Natural killer cell treated with Interleukin-12 subunit alpha and Interleukin-12 subunit beta and Interleukin-15 and Interleukin-18, amount 100 ng/mL, for 72 hours (primary cell): ENCODE results near the gene EIPR1. TPM values are rescaled to one million over a fixed set of nuclear protein-coding genes. Genes with fewer than 3 reads are reported as not detected.

Experiments
- ATAC-seq, 2 donors: fragments of 150-1000 bp; cut with Tn5 transposase in 1 of 2; sonication (Bioruptor Pico), chemical (Tn5 transposase) in 1 of 2; 2 replicates each; pipeline ENCODE4 v1.10.0; 2021
- DNase-seq: peaks from one replicate; pipeline ENCODE4 v3.0.0; 2022; ENCODE audit warnings: low spot score
- H3K27ac Mint-ChIP-seq, 2 donors: 1 replicate in 1 of 2; 2 replicates in 1 of 2; pipeline ENCODE4 v1.8.0; 2022; ENCODE audit warnings: mixed read lengths in 2 of 2, mild to moderate bottlenecking in 1 of 2, moderate library complexity in 1 of 2
- H3K27me3 Mint-ChIP-seq, 2 donors: 1 replicate in 1 of 2; 2 replicates in 1 of 2; pipeline ENCODE4 v1.8.0; 2022; ENCODE audit warnings: mixed read lengths in 2 of 2
- H3K36me3 Mint-ChIP-seq: one replicate; pipeline ENCODE4 v1.8.0; 2022; ENCODE audit warnings: mixed read lengths
- H3K4me1 Mint-ChIP-seq, 2 donors: 1 replicate in 1 of 2; 2 replicates in 1 of 2; pipeline ENCODE4 v1.8.0; 2022; ENCODE audit warnings: low read depth in 2 of 2, mixed read lengths in 2 of 2, mild to moderate bottlenecking in 1 of 2
- H3K4me3 Mint-ChIP-seq: one replicate; pipeline ENCODE4 v1.8.0; 2022; ENCODE audit warnings: mixed read lengths
- H3K9me3 Mint-ChIP-seq: 2 replicates; pipeline ENCODE4 v1.8.0; 2022; ENCODE audit warnings: mixed read lengths
- total RNA-seq, 2 donors: library from RNA; stranded (reverse); gene quantifications; one replicate each; pipeline ENCODE4 v1.2.3, GENCODE V29; 2022

Gene EIPR1
- total RNA-seq, 2 donors from 2014 or later, result 46.9 to 61.8 TPM

DNA sequence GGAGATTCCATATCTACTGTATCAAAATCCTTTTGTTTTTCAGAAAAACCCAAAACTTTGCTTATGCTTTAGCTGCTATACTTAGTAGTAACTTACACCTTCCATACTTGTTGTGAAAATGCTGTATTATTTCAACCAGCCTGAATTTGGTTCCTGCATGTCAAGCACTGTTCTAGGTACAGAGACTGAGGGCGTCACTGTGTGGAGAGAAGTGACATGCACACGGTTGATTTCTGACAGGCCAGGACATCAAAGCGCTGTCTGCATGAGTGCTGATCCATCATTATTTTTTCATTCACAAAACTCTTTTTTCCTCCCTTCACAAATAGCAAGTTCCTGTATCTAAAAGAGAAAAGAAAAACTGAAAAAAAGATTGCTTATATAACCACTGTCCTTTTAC, 33.5 kb upstream of the EIPR1 start:
- H3K4me1 Mint-ChIP-seq, result peaks cover 5 to 10% of the 10 kb centered on the region in 2 donors
- DNase-seq, result no peak
- no peak overlapping the region for H3K4me3 Mint-ChIP-seq
- H3K9me3 Mint-ChIP-seq, result no peaks in the 10 kb centered on the region
- peak overlapping the region in 1 of 2 donors; percentile 70 for H3K27ac Mint-ChIP-seq
- no peaks in the 10 kb centered on the region for H3K27me3 Mint-ChIP-seq
- H3K36me3 Mint-ChIP-seq, result no peaks in the 10 kb centered on the region
- no peak for ATAC-seq

DNA sequence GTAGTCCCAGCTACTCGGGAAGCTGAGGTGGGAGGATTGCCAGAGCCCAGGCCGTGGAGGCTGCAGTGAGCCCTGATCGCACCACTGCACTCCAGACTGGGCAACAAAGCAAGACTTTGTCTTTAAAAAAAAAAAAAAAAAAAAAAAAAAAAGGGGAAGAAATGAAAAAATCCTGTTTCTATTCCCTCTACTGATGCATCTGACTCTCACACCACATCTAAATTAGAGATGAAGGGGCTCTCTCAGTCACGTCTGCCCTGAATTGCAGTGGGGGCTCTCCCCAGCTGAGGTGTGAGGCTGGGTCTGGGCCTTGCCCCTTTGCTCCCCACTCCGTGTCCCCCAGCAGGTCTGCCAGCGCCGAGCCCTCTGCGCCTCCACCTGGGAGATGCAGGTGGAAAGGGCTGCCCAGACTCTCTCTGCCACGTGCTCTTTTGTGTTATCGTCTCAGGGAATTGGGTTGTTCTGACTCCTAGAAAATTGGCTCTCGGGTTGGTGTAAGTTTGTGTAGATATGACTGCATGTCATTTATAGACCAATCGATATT, 32.1 kb upstream of the EIPR1 start:
- no peak for ATAC-seq
- Mint-ChIP-seq H3K36me3 (no peaks in the 10 kb centered on the region), H3K27me3 (no peaks in the 10 kb centered on the region), H3K4me1 (peaks cover 5 to 13% of the 10 kb centered on the region in 2 donors), H3K27ac (no peak overlapping the region), H3K4me3 (no peak overlapping the region), H3K9me3 (no peaks in the 10 kb centered on the region)
- DNase-seq, result no peak

DNA sequence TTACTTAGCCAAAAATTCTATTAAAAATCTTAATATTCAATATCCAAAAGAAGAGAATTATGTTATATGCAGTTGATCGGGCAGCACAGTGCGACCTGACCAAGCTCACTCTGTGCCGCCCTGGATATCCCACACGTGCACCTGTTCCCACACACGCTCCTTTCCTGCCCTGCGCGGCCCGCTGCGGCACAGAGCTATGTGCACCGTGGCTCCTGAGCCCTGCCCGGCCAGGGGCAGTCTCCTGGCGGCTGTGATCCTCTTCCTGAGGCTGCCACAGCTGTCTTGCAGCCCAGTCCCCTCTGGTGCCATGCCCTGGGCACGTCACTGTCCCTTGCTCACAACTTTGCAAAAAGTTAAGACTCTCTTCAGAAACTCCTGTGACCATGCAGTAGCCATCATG, 31.2 kb upstream of the EIPR1 start:
- H3K27me3 Mint-ChIP-seq, result no peaks in the 10 kb centered on the region
- ATAC-seq, result no peak
- H3K4me3 Mint-ChIP-seq, result no peak overlapping the region
- no peaks in the 10 kb centered on the region for H3K9me3 Mint-ChIP-seq
- no peak for DNase-seq
- no peak overlapping the region for H3K27ac Mint-ChIP-seq
- H3K4me1 Mint-ChIP-seq, result peaks cover 5 to 18% of the 10 kb centered on the region in 2 donors
- H3K36me3 Mint-ChIP-seq, result peaks cover 4% of the 10 kb centered on the region

DNA sequence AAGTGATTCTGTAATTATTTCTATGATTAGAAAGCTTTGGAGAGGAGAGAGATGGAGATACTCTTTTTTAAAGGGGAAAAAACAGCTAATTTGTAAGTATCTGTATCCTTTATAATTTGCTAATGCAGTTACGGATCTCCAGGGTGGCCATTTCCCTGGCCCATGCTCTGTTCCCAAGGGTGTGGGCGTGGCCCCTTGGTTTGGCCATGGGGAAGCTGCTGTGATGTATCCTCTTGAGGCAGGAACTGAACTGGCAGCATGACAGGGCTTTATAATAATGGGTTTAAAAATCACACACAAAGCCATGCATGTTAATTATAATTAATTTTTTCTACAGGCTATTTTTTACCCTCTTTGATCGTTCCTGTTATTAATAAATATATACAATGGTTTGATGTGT, 28.9 kb upstream of the EIPR1 start:
- Mint-ChIP-seq H3K27ac (no peak overlapping the region), H3K36me3 (peaks cover 4% of the 10 kb centered on the region)

DNA sequence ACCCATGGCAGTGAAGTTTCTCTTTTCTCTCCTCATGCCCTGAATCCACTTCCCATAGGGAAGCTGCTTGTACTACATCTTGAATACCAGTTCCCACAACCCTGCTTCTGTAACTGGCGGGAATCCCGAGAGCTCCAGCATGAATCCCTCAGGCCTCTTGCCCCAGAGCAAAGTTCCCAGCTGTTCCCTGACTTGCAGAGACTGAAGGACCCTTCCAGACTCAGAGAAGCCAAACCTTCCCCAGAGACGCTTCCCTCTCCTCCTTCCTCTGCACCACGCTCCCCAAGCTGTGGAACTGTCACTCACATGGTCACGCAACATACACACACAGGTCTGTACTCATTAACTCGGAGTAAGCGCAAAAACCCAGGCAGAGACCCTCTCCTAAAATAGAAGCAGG, 28.3 kb upstream of the EIPR1 start:
- H3K4me1 Mint-ChIP-seq, result peaks cover 0 to 16% of the 10 kb centered on the region in 2 donors
- no peak for ATAC-seq
- no peak for DNase-seq
- H3K36me3 Mint-ChIP-seq, result peaks cover 4% of the 10 kb centered on the region
- H3K9me3 Mint-ChIP-seq, result no peaks in the 10 kb centered on the region
- no peak overlapping the region for H3K27ac Mint-ChIP-seq
- no peaks in the 10 kb centered on the region for H3K27me3 Mint-ChIP-seq
- H3K4me3 Mint-ChIP-seq, result no peak overlapping the region

More for the DNA sequence above, 28.9 kb upstream of the EIPR1 start:
- no peak overlapping the region for H3K4me3 Mint-ChIP-seq
- no peaks in the 10 kb centered on the region for H3K9me3 Mint-ChIP-seq
- peaks cover 0 to 15% of the 10 kb centered on the region in 2 donors for H3K4me1 Mint-ChIP-seq
- no peaks in the 10 kb centered on the region for H3K27me3 Mint-ChIP-seq
- DNase-seq (no peak), ATAC-seq (no peak)

DNA sequence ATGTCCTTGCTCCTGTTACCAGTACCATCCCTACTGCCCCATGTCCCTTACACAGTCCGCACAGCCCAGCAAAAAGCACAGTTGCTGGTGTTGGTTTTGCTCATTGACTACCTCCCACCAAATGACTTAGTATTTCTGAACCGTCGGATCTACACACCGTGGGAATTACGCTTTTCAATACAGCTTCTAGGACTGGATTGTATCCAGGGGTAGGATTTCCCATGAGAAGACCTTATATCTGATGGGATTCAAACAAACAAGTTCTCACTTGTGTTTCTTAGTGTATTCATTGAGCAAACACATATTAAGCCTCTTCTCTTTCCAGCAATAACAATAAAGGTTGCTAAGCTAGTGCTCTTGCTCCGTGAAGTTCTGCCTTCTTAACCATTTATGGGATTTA, 27.7 kb upstream of the EIPR1 start:
- Mint-ChIP-seq H3K9me3 (no peaks in the 10 kb centered on the region), H3K4me1 (peaks cover 0 to 21% of the 10 kb centered on the region in 2 donors), H3K36me3 (peaks cover 4% of the 10 kb centered on the region), H3K4me3 (no peak overlapping the region), H3K27ac (no peak overlapping the region), H3K27me3 (no peaks in the 10 kb centered on the region)
- ATAC-seq, result no peak
- DNase-seq, result no peak

DNA sequence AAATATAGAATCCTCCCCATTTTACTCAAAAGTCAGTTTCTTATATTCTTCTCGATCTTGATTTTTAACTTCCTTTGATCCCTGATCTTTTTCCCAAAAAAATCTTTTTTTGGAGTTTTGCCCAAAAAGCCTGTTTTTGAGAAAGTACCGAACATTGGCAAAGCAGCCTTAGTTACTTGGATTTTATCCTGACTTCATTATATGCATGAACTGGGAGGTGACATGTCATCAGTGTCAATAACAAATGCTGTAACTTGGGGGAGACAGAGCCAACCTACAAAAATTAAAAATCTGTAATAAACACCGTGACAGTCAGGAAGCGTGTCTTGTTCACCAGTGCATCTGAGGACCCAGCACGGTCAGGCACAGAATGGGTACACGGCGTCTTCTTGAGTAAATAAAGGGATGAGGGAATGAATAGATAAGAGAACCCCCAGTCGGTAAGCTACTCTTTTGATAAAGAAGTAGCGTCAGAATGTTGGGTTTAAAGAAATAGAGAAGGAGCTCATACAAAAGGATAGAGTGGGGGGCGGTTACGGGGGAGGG, 26.8 kb upstream of the EIPR1 start:
- Mint-ChIP-seq H3K36me3 (peaks cover 4% of the 10 kb centered on the region), H3K9me3 (no peaks in the 10 kb centered on the region), H3K27ac (no peak overlapping the region), H3K4me1 (peaks cover 0 to 20% of the 10 kb centered on the region in 2 donors), H3K27me3 (no peaks in the 10 kb centered on the region), H3K4me3 (no peak overlapping the region)
- ATAC-seq (no peak), DNase-seq (no peak)

DNA sequence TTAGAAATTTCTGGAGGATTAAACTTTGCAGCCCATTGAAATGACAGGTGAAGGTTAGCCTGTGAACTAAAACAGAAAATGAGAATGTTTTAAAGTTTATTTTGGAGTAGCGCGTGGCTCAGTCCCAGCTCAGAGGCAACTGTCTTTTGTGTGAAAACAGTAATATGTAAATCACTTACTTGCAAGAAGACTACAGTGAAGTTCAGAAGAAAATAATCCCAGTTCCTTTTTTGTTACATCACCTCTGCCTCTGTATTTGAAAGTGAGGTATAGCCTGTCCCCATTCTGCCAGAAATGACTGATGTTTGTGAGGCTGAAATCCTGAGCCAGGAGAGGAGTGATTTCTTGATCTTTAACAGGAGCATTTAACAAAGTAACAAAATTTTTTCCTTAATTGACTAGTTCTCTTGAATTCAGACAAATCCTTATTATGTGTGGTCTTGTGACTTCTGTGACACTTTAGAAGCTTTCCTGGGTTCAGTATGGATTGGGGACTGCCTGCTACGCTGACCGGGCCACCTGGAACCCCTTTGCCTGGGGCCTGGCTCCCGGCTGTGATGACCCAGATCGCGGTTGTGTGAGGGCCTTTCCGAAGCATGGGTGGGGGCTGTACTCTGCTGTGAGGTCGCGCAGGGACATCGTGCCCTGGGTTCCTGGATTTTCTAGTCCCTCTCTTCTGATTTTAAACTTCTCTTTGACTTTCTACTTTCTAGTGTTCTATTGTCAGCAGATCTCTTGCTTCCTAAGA, 26.1 kb upstream of the EIPR1 start:
- DNase-seq (no peak), ATAC-seq (no peak)
- H3K27ac Mint-ChIP-seq, result no peak overlapping the region
- peaks cover 0 to 20% of the 10 kb centered on the region in 2 donors for H3K4me1 Mint-ChIP-seq
- H3K36me3 Mint-ChIP-seq, result peaks cover 4% of the 10 kb centered on the region
- H3K4me3 Mint-ChIP-seq, result no peak overlapping the region
- H3K27me3 Mint-ChIP-seq, result no peaks in the 10 kb centered on the region
- no peaks in the 10 kb centered on the region for H3K9me3 Mint-ChIP-seq

DNA sequence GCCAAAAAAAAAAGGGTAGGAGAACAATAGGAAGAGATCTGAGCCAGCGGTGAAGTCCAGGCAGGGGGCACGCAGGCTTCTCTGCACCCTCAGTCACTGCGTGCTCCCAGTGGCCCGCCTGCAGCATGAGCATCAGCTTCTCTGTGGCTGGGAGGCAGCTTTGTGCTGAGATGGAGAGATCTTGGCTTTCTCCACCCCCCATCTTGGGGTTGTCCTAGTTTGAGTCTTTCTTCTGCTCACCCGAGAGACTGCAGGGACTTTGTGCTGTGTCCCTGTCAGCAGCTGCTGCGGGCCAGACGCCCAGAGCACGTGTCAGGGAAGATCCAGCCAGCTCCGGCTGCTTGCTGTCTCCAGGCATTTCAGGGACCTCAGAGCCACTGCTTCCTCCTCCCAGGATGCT, 22.2 kb upstream of the EIPR1 start:
- peaks cover 31% of the 10 kb centered on the region for H3K36me3 Mint-ChIP-seq
- H3K27ac Mint-ChIP-seq, result no peak overlapping the region
- ATAC-seq (no peak), DNase-seq (no peak)
- no peaks in the 10 kb centered on the region for H3K27me3 Mint-ChIP-seq
- H3K4me3 Mint-ChIP-seq, result no peak overlapping the region
- peaks cover 6% of the 10 kb centered on the region for H3K9me3 Mint-ChIP-seq
- H3K4me1 Mint-ChIP-seq, result peaks cover 0 to 23% of the 10 kb centered on the region in 2 donors

DNA sequence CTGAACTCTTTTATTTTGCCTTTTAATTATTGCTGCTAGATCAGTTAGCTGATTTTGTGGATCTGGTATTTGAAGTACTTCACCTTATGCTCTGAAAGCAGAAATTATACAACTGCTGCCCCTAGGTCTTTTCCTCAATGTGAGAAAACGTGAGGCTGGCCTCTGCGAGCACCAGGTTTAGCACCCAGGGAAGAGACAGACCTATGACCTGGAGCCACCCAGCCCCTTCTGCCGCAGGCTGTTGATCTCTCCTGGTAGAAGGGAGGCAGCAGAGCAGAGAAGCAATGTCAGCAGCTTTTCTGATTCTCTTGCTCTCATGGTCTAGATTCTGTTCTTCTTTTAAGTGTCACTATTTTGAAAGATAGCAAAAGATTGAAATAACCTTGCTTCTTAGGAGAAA, 21.8 kb upstream of the EIPR1 start:
- no peak for ATAC-seq
- H3K27me3 Mint-ChIP-seq, result no peaks in the 10 kb centered on the region
- no peak overlapping the region for H3K27ac Mint-ChIP-seq
- peaks cover 0 to 20% of the 10 kb centered on the region in 2 donors for H3K4me1 Mint-ChIP-seq
- peaks cover 32% of the 10 kb centered on the region for H3K36me3 Mint-ChIP-seq
- H3K9me3 Mint-ChIP-seq, result peaks cover 6% of the 10 kb centered on the region
- no peak overlapping the region for H3K4me3 Mint-ChIP-seq
- no peak for DNase-seq

DNA sequence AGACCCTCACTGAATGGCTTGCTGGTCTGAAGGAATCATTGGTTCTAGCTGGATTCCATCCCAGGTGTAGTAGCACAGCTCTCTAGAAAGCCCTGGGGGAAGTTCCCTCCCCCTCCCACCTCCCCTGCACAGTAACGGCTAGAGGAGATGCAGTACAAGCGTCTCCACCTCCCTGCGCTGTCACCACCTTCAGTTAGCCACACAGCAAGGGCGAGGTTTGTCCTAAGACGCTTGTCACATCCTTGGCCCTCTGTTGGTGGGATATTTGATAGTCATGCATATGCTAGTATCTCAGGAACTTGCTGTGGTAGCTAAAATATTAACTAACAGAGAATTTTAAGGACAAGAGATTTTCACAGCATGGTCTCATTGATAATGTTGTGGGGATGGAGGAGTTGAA, 21.2 kb upstream of the EIPR1 start:
- Mint-ChIP-seq H3K27ac (no peak overlapping the region), H3K27me3 (no peaks in the 10 kb centered on the region), H3K4me3 (no peak overlapping the region), H3K36me3 (peaks cover 30% of the 10 kb centered on the region), H3K9me3 (peaks cover 6% of the 10 kb centered on the region), H3K4me1 (peaks cover 0 to 18% of the 10 kb centered on the region in 2 donors)
- no peak for ATAC-seq
- DNase-seq, result no peak

DNA sequence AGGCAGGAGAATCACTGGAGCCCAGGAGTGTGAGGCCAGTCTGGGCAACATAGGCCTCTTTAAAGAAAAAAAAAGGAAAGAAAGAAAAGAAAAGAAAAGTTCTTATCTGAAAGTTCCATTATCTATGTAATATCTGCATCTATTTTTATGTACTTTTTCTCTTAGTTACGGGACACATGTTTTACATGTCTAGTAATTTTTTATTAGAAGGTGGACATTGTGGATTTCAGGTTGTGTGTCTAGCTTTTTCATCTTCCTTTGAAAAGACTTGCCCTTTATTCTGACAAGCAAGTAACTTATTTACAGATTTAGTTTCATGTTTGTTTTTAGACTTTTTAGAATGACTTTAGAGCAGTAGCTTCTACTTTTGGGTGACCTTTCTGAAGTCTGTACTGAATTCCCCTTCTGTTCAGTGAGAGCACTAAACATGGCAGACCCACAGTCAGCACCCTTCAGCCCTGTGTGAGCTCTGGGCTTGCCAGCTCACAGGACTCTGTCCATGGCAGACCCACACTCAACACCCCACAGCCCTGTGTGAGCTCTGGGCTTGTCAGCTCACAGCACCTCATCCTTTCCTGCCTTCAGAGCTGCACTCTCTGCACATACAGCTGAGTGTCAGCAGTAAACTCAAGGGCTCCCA, 19.4 kb upstream of the EIPR1 start:
- H3K27ac Mint-ChIP-seq, result no peak overlapping the region
- ATAC-seq (no peak), DNase-seq (no peak)
- H3K36me3 Mint-ChIP-seq, result peaks cover 30% of the 10 kb centered on the region
- peaks cover 0 to 25% of the 10 kb centered on the region in 2 donors for H3K4me1 Mint-ChIP-seq
- H3K9me3 Mint-ChIP-seq, result peaks cover 6% of the 10 kb centered on the region
- H3K27me3 Mint-ChIP-seq, result no peaks in the 10 kb centered on the region
- H3K4me3 Mint-ChIP-seq, result no peak overlapping the region

DNA sequence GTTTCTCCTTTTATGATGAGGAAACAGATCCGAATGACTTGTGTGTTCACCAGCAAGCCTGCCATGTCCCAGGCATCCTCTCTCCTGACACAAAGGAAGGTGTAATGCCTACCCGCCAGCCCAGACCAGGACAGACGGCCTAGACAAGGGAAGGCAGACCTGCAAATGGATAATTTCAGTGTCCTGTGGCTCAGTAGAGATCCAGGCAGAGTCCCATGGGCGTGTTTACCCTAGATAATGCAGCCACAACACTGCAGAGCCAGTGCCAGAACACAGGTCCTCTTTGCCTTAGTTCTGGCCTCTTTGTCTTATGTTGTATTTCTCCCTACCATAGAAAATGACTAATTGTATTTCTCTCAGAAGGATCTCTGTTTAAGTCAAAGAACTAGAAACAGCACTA, 14.6 kb upstream of the EIPR1 start:
- Mint-ChIP-seq H3K4me3 (no peak overlapping the region), H3K27me3 (no peaks in the 10 kb centered on the region), H3K36me3 (peaks cover 28% of the 10 kb centered on the region), H3K9me3 (peaks cover 6% of the 10 kb centered on the region), H3K4me1 (peaks cover 8 to 24% of the 10 kb centered on the region in 2 donors), H3K27ac (no peak overlapping the region)
- no peak for DNase-seq
- no peak for ATAC-seq

DNA sequence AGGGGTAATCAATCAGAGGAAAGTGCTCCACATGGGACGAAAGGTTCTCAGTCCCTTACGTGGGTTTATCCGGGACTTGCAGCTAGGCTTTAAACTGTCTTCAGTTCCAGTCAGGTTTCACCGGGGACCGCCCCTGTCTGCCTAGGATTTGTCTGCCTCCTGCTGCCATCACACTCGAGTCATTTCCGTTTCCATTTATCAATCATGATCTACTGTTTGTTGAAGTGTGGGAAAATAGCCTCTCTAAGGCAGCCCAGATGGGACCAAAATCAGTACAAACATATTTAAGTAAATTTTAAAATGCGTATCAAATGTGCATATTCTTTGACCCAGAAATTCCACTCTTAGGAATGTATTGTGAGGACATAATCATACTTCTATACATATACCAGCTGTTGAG, 12.4 kb upstream of the EIPR1 start:
- Mint-ChIP-seq H3K36me3 (peaks cover 16% of the 10 kb centered on the region), H3K27me3 (no peaks in the 10 kb centered on the region), H3K9me3 (no peaks in the 10 kb centered on the region), H3K4me1 (peaks cover 15 to 19% of the 10 kb centered on the region in 2 donors), H3K4me3 (no peak overlapping the region), H3K27ac (no peak overlapping the region)
- no peak for DNase-seq
- no peak for ATAC-seq
